OCI-LY3 (cell line): Measurements from ENCODE around the gene MAP4.
"Not testable (repeated sequence)": the region's sequence is repeated elsewhere in the genome, so short reads cannot be mapped to it uniquely, and the experiment has no call there.

Experiments
- H2AFZ ChIP-seq: fragments of 200-600, 300-600 bp; shearing (Covaris generic); 2 replicates; pipeline ENCODE4 v1.6.0; 2014; ENCODE audit warnings: antibody characterized with exemption, low read depth, low read length
- H3K27ac ChIP-seq: fragments of 200-600, 300-600 bp; sonication (generic); 2 replicates; pipeline ENCODE4 v1.5.1; 2014; ENCODE audit warnings: mild to moderate bottlenecking, low read length, moderate library complexity, mixed read lengths
- H3K27me3 ChIP-seq: fragments of 200-600, 300-600 bp; sonication (generic); 2 replicates; pipeline ENCODE4 v1.6.1; 2014; ENCODE audit warnings: low read depth, low read length, mixed read lengths
- H3K36me3 ChIP-seq: fragments of 200-600, 300-600 bp; sonication (generic); replicated peaks from 2 replicates; pipeline ENCODE3; 2014; ENCODE audit warnings: low read depth, low read length, mixed read lengths
- H3K4me1 ChIP-seq: fragments of 300-600, 200-600 bp; sonication (generic); 2 replicates; pipeline ENCODE4 v1.6.1; 2014; ENCODE audit warnings: low read length, mixed read lengths
- H3K4me2 ChIP-seq: fragments of 200-600, 300-600 bp; sonication (generic); 2 replicates; pipeline ENCODE4 v1.6.1; 2014; ENCODE audit warnings: low read length, mixed read lengths
- H3K4me3 ChIP-seq: fragments of 300-600, 200-600 bp; sonication (generic); 2 replicates; pipeline ENCODE4 v1.5.1; 2014; ENCODE audit warnings: antibody characterized with exemption, mild to moderate bottlenecking, low read length, moderate library complexity
- H3K79me2 ChIP-seq: fragments of 300-600, 200-600 bp; shearing (Covaris generic); 2 replicates; pipeline ENCODE4 v1.6.1; 2014; ENCODE audit warnings: mild to moderate bottlenecking, low read length, mixed read lengths
- H3K9ac ChIP-seq: fragments of 300-600, 200-600 bp; shearing (Covaris generic); 2 replicates; pipeline ENCODE4 v1.6.0; 2014; ENCODE audit warnings: mild to moderate bottlenecking, low read length, moderate library complexity
- H3K9me3 ChIP-seq: fragments of 200-600, 300-600 bp; shearing (Covaris generic); 2 replicates; pipeline ENCODE4 v1.6.1; 2014; ENCODE audit warnings: low read length, mixed read lengths; ENCODE audit not compliant: insufficient read depth
- H4K20me1 ChIP-seq: fragments of 200-600, 300-600 bp; sonication (generic); 2 replicates; pipeline ENCODE4 v1.6.1; 2016; ENCODE audit warnings: low read length, mixed read lengths; ENCODE audit not compliant: insufficient read depth
- EZH2phosphoT487 ChIP-seq: fragments of 200-600 bp; shearing (Covaris generic); IDR thresholded peaks from 2 replicates; pipeline ENCODE4 v1.6.1; 2018; ENCODE audit warnings: antibody characterized with exemption, mixed run types, low read depth
- TF ChIP-seq, protein P1 (sequence below): fragments of 200-600, 300-600 bp; sonication (generic); IDR thresholded peaks from 2 replicates; pipeline ENCODE4 v1.5.1; 2014; ENCODE audit warnings: antibody characterized with exemption, low read length, low read depth

MAP4 gene, protein sequence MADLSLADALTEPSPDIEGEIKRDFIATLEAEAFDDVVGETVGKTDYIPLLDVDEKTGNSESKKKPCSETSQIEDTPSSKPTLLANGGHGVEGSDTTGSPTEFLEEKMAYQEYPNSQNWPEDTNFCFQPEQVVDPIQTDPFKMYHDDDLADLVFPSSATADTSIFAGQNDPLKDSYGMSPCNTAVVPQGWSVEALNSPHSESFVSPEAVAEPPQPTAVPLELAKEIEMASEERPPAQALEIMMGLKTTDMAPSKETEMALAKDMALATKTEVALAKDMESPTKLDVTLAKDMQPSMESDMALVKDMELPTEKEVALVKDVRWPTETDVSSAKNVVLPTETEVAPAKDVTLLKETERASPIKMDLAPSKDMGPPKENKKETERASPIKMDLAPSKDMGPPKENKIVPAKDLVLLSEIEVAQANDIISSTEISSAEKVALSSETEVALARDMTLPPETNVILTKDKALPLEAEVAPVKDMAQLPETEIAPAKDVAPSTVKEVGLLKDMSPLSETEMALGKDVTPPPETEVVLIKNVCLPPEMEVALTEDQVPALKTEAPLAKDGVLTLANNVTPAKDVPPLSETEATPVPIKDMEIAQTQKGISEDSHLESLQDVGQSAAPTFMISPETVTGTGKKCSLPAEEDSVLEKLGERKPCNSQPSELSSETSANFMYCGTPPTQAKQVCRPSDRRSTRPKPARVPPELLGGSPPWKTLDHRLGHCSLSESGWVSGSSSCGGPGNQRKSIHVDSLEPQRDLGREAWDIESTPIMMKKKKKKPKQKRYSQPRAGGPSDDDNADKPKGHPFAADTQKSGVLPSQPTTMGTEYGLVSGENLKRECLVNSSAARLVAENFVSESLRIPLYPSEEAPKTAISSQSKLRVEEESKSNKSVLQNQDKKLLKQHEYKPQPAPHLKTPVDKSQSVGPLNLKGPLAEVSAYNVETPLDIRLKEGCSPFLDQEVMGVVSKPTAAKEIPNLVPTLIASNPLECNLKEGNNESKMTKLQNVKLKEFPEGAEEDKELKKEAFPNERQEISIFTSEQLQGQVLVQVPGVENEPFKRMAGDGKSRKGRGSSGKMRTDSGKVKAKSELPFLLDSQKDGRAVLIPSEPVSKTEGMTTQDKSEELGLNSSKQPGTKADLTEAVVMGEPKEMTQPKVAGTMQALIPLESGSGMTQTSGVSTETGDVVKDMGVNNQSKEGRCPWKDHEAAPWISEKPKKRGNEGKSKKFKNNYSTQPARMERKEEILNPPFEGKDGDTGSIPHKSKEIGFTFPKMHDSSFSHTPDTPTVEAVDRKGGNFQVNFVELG (N-terminal part only)

GRCh38 chr3:48016301-48016973, at the start of gene MAP4:
MAP4 (minus strand) TSS chr3:48016416; CDS start chr3:47998860, 17,556 bp downstream.
- H3K9ac ChIP-seq = no peak within 1 kb of the TSS
- H4K20me1 ChIP-seq = peaks cover 15% of the 10 kb centered on the region
- H3K27ac ChIP-seq = no peak within 1 kb of the TSS
- H3K27me3 ChIP-seq = no peaks in the 10 kb centered on the region
- no peaks in the 10 kb centered on the region for H3K36me3 ChIP-seq
- no peak within 1 kb of the TSS for H3K4me3 ChIP-seq
- no peak within 1 kb of the TSS for H3K4me2 ChIP-seq
- no peak for TF ChIP-seq EZH2phosphoT487
- TF ChIP-seq, protein P1, sequence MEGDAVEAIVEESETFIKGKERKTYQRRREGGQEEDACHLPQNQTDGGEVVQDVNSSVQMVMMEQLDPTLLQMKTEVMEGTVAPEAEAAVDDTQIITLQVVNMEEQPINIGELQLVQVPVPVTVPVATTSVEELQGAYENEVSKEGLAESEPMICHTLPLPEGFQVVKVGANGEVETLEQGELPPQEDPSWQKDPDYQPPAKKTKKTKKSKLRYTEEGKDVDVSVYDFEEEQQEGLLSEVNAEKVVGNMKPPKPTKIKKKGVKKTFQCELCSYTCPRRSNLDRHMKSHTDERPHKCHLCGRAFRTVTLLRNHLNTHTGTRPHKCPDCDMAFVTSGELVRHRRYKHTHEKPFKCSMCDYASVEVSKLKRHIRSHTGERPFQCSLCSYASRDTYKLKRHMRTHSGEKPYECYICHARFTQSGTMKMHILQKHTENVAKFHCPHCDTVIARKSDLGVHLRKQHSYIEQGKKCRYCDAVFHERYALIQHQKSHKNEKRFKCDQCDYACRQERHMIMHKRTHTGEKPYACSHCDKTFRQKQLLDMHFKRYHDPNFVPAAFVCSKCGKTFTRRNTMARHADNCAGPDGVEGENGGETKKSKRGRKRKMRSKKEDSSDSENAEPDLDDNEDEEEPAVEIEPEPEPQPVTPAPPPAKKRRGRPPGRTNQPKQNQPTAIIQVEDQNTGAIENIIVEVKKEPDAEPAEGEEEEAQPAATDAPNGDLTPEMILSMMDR = no peak
- H3K4me1 ChIP-seq = no peaks in the 10 kb centered on the region
- H3K9me3 ChIP-seq = no peaks in the 10 kb centered on the region
- peaks cover 41% of the 10 kb centered on the region for H3K79me2 ChIP-seq
- no peak within 1 kb of the TSS for H2AFZ ChIP-seq

GRCh38 chr3:48065035-48065434, 48.8 kb upstream of the MAP4 start:
- no peak overlapping the region for H2AFZ ChIP-seq
- no peak overlapping the region for H3K4me3 ChIP-seq
- no peak overlapping the region for H3K4me2 ChIP-seq
- H3K27ac ChIP-seq = no peak overlapping the region
- H3K4me1 ChIP-seq = peaks cover 11% of the 10 kb centered on the region
- H3K36me3 ChIP-seq = peaks cover 15% of the 10 kb centered on the region
- TF ChIP-seq, protein P1 = no peak
- no peak for TF ChIP-seq EZH2phosphoT487
- peaks cover 73% of the 10 kb centered on the region for H3K79me2 ChIP-seq
- H4K20me1 ChIP-seq = peaks cover 30% of the 10 kb centered on the region
- 0 out of 2 replicates have a peak, but pooled peaks cover 3% of the 10 kb centered on the region for H3K9me3 ChIP-seq
- no peak overlapping the region for H3K9ac ChIP-seq
- H3K27me3 ChIP-seq = no peaks in the 10 kb centered on the region

- H3K27me3 ChIP-seq = no peaks in the 10 kb centered on the region
- H2AFZ ChIP-seq = no peak overlapping the region
- H3K27ac ChIP-seq = no peak overlapping the region
- TF ChIP-seq, protein P1 = no peak
- TF ChIP-seq EZH2phosphoT487 = no peak
- peaks cover 26% of the 10 kb centered on the region for H4K20me1 ChIP-seq
- H3K9me3 ChIP-seq = 0 out of 2 replicates have a peak, but pooled peaks cover 3% of the 10 kb centered on the region
- H3K36me3 ChIP-seq = peaks cover 15% of the 10 kb centered on the region
- H3K9ac ChIP-seq = no peak overlapping the region
- H3K4me2 ChIP-seq = no peak overlapping the region
- no peak overlapping the region for H3K4me3 ChIP-seq
- peaks cover 11% of the 10 kb centered on the region for H3K4me1 ChIP-seq
- peaks cover 73% of the 10 kb centered on the region for H3K79me2 ChIP-seq
Observed at GRCh38 chr3:48064292-48064829, 48.1 kb upstream of the MAP4 start.

DNA sequence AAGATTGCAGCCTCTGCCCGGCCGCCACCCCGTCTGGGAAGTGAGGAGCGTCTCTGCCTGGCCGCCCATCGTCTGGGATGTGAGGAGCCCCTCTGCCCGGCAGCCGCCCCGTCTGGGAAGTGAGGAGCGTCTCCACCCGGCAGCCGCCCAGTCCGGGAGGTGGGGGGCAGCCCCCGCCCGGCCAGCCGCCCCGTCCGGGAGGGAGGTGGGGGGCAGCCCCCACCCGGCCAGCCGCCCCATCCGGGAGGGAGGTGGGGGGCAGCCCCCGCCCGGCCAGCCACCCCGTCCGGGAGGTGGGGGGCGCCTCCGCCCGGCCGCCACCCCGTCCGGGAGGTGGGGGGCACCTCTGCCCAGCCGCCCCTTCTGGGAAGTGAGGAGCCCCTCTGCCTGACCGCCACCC, 45.4 kb upstream of the MAP4 start:
- H3K9ac ChIP-seq, H3K27me3 ChIP-seq, H3K9me3 ChIP-seq, H2AFZ ChIP-seq, H3K4me2 ChIP-seq, H3K4me3 ChIP-seq, H3K27ac ChIP-seq: not testable (repeated sequence)
- peaks cover 20% of the 10 kb centered on the region for H4K20me1 ChIP-seq
- peaks cover 21% of the 10 kb centered on the region for H3K36me3 ChIP-seq
- peaks cover 11% of the 10 kb centered on the region for H3K4me1 ChIP-seq
- H3K79me2 ChIP-seq = peaks cover 64% of the 10 kb centered on the region
